A549 treated with ZK216348 at 1 μM for 4 hours (cell line): ENCODE results near the gene FBXW11. TPM values are rescaled to one million over a fixed set of nuclear protein-coding genes. Genes with fewer than 3 reads are reported as not detected.

Source experiments
- total RNA-seq: library from RNA; stranded (reverse); fragments of 200-300 nt; extraction: Qiagen RNA extraction; gene quantifications from 5 replicates; pipeline ENCODE4 v1.2.3, GENCODE V29; 2022; ENCODE audit warnings: low read depth

The FBXW11 gene
- 28.4 to 42.3 TPM (median 35.8 TPM) in 5 replicates for total RNA-seq

GRCh38 chr5:172006321-172007174, at the start of gene FBXW11:
FBXW11 (minus strand) TSS chr5:172006638; CDS start chr5:172006502, 136 bp downstream.

Other genes with a start within 250 kb of the FBXW11 start
- not detected in 5 replicates for gene SMIM23, start 220.8 kb downstream of the FBXW11 start, total RNA-seq
- 17.4 to 23.6 TPM (median 21.5 TPM) in 5 replicates for gene STK10, start 181.6 kb upstream of the FBXW11 start, total RNA-seq
- gene EFCAB9, start 187.5 kb upstream of the FBXW11 start, total RNA-seq: not detected in 5 replicates